Stimulated activated CD4-positive, alpha-beta T cell treated with anti-CD3 and anti-CD28 coated beads, Interleukin-12 subunit alpha, Interleukin-12 subunit beta, amount 100 ng/mL, for 24 hours (primary cell): ENCODE results near the gene EVI2A.
"Not testable (repeated sequence)": the region's sequence is repeated elsewhere in the genome, so short reads cannot be mapped to it uniquely, and the experiment has no call there.

Experiments used
- DNase-seq, 2 experiments: peaks; one replicate each; pipeline ENCODE4 v3.0.0-alpha.2; 2020; ENCODE audit warnings: low read depth in 2 of 2

EVI2A gene

GRCh38 chr17:31312223-31312622, 9.2 kb downstream of the EVI2A start:
- DNase-seq, result not testable (repeated sequence)

- DNase-seq, result no peak
Measured at GRCh38 chr17:31311526-31311925, 9.9 kb downstream of the EVI2A start.

GRCh38 chr17:31310886-31311285, 10.5 kb downstream of the EVI2A start:
- no peak for DNase-seq

- no peak for DNase-seq
Measured at GRCh38 chr17:31310260-31310659, 11.2 kb downstream of the EVI2A start.

GRCh38 chr17:31309556-31309955, 11.9 kb downstream of the EVI2A start:
- DNase-seq, result no peak

GRCh38 chr17:31308372-31309334, 12.8 kb downstream of the EVI2A start:
- no peak for DNase-seq

- DNase-seq, result no peak
Measured at GRCh38 chr17:31307640-31308039, 13.8 kb downstream of the EVI2A start.

- no peak for DNase-seq
Measured at GRCh38 chr17:31299624-31300023, 21.8 kb downstream of the EVI2A start.

GRCh38 chr17:31297090-31297489, 24.3 kb downstream of the EVI2A start, which contains the start of gene OMG:
Gene OMG, minus strand, starts transcription at chr17:31297239. Its CDS starts 908 bp downstream, at chr17:31296331.
- DNase-seq, result no peak

- DNase-seq, result no peak
Measured at GRCh38 chr17:31296142-31296541, 25.3 kb downstream of the EVI2A start.

GRCh38 chr17:31295489-31295871, 25.9 kb downstream of the EVI2A start:
- no peak for DNase-seq

- DNase-seq, result no peak
Measured at GRCh38 chr17:31294820-31295488, 26.5 kb downstream of the EVI2A start.

- no peak for DNase-seq
Measured at GRCh38 chr17:31294231-31294630, 27.2 kb downstream of the EVI2A start.

GRCh38 chr17:31293581-31293980, 27.8 kb downstream of the EVI2A start:
- DNase-seq, result no peak

GRCh38 chr17:31291820-31292219, 29.6 kb downstream of the EVI2A start:
- DNase-seq, result no peak

GRCh38 chr17:31289790-31290189, 31.6 kb downstream of the EVI2A start:
- no peak for DNase-seq

- not testable (repeated sequence) for DNase-seq
Measured at GRCh38 chr17:31287932-31288331, 33.5 kb downstream of the EVI2A start.

GRCh38 chr17:31286587-31286986, 34.8 kb downstream of the EVI2A start:
- no peak for DNase-seq

GRCh38 chr17:31283841-31284240, 37.6 kb downstream of the EVI2A start:
- DNase-seq, result no peak

GRCh38 chr17:31281061-31281460, 40.4 kb downstream of the EVI2A start:
- no peak for DNase-seq

GRCh38 chr17:31279401-31279800, 42.0 kb downstream of the EVI2A start:
- DNase-seq, result no peak

GRCh38 chr17:31275116-31275515, 46.3 kb downstream of the EVI2A start:
- DNase-seq, result no peak

GRCh38 chr17:31274252-31274651, 47.2 kb downstream of the EVI2A start:
- DNase-seq, result no peak
